Measurements from ENCODE around the gene RHEBL1.

The RHEBL1 gene

GRCh38 chr12:49025463-49025862 is 44.3 kb downstream of the RHEBL1 start:
- 95% methylated on average over 3 of the region's 4 CpGs for WGBS
- Histone ChIP-seq H2BK120ac (ENCODE audit: low read depth, low read length) (no peak overlapping the region), H4K8ac (ENCODE audit: low read length) (no peak overlapping the region)

GRCh38 chr12:49024543-49024942 is 45.2 kb downstream of the RHEBL1 start:
- Histone ChIP-seq H4K91ac (ENCODE audit: low read length) (no peak overlapping the region), H2AK5ac (ENCODE audit: low read length, severe bottlenecking) (no peak overlapping the region), H3K14ac (ENCODE audit: low read length in 2 of 2) (no peak overlapping the region), H4K8ac (ENCODE audit: low read length) (no peak overlapping the region), H2BK12ac (ENCODE audit: low read length in 2 of 2) (no peak overlapping the region), H2BK5ac (ENCODE audit: low read depth, low read length, poor library complexity, severe bottlenecking) (no peak overlapping the region), H3K4ac (ENCODE audit: low read depth in 1 of 2, low read length in 2 of 2) (no peak overlapping the region), H3K27ac (ENCODE audit: low read length, poor library complexity, severe bottlenecking) (no peak overlapping the region), H3K27me3 (ENCODE audit: control insufficient read depth in 1 of 2, insufficient read depth in 1 of 2, low read length in 2 of 2) (no peaks in the 10 kb centered on the region), H3K9ac (ENCODE audit: low read length) (no peak overlapping the region), H3K9me3 (ENCODE audit: control insufficient read depth, low read length) (no peaks in the 10 kb centered on the region), H2AFZ (ENCODE audit: low read depth, low read length) (no peak overlapping the region), H3K36me3 (ENCODE audit: control insufficient read depth in 1 of 2, insufficient read depth in 2 of 2, low read depth in 1 of 2, low read length in 2 of 2) (peaks cover 82 to 83% of the 10 kb centered on the region in 2 experiments), H3K4me3 (ENCODE audit: insufficient read depth in 1 of 2, low read depth in 1 of 2, low read length in 2 of 2) (no peak overlapping the region), H3K18ac (ENCODE audit: low read depth in 1 of 2, low read length in 2 of 2) (no peak overlapping the region), H3K4me2 (ENCODE audit: low read length, poor library complexity, severe bottlenecking) (no peak overlapping the region), H3K23ac (ENCODE audit: low read length in 2 of 2) (no peak overlapping the region), H3K4me1 (ENCODE audit: control insufficient read depth, insufficient read depth, low read depth, low read length) (no peaks in the 10 kb centered on the region), H3K79me1 (replicated peaks; ENCODE audit: low read length, poor library complexity, severe bottlenecking) (peaks cover 34% of the 10 kb centered on the region), H2BK120ac (ENCODE audit: low read depth, low read length) (no peak overlapping the region), H2BK15ac (ENCODE audit: low read depth, poor library complexity, severe bottlenecking) (no peak overlapping the region)
- no peak for DNase-seq
- WGBS = 95% methylated on average over 12 of the region's 12 CpGs

More at GRCh38 chr12:49025463-49025862, 44.3 kb downstream of the RHEBL1 start:
- no peaks in the 10 kb centered on the region for H3K27me3 ChIP-seq (ENCODE audit: control insufficient read depth in 1 of 2, insufficient read depth in 1 of 2, low read length in 2 of 2)
- H3K14ac ChIP-seq (ENCODE audit: low read length in 2 of 2) = no peak overlapping the region
- H3K36me3 ChIP-seq (ENCODE audit: control insufficient read depth in 1 of 2, insufficient read depth in 2 of 2, low read depth in 1 of 2, low read length in 2 of 2) = peaks cover 82 to 92% of the 10 kb centered on the region in 2 experiments
- H3K4me1 ChIP-seq (ENCODE audit: control insufficient read depth, insufficient read depth, low read depth, low read length) = no peaks in the 10 kb centered on the region
- no peak overlapping the region for H3K4me2 ChIP-seq (ENCODE audit: low read length, poor library complexity, severe bottlenecking)
- no peak overlapping the region for H3K4me3 ChIP-seq (ENCODE audit: insufficient read depth in 1 of 2, low read depth in 1 of 2, low read length in 2 of 2)
- no peak overlapping the region for H3K4ac ChIP-seq (ENCODE audit: low read depth in 1 of 2, low read length in 2 of 2)
- H2BK5ac ChIP-seq (ENCODE audit: low read depth, low read length, poor library complexity, severe bottlenecking) = no peak overlapping the region
- no peak overlapping the region for H2BK12ac ChIP-seq (ENCODE audit: low read length in 2 of 2)
- H3K9ac ChIP-seq (ENCODE audit: low read length) = no peak overlapping the region
- H3K18ac ChIP-seq (ENCODE audit: low read depth in 1 of 2, low read length in 2 of 2) = no peak overlapping the region
- no peak overlapping the region for H2AK5ac ChIP-seq (ENCODE audit: low read length, severe bottlenecking)
- no peak overlapping the region for H2AFZ ChIP-seq (ENCODE audit: low read depth, low read length)
- no peak overlapping the region for H2BK15ac ChIP-seq (ENCODE audit: low read depth, poor library complexity, severe bottlenecking)
- no peak overlapping the region for H3K23ac ChIP-seq (ENCODE audit: low read length in 2 of 2)
- DNase-seq = no peak
- H3K27ac ChIP-seq (ENCODE audit: low read length, poor library complexity, severe bottlenecking) = no peak overlapping the region
- no peak overlapping the region for H4K91ac ChIP-seq (ENCODE audit: low read length)
- no peaks in the 10 kb centered on the region for H3K9me3 ChIP-seq (ENCODE audit: control insufficient read depth, low read length)
- H3K79me1 ChIP-seq (replicated peaks; ENCODE audit: low read length, poor library complexity, severe bottlenecking) = peaks cover 40% of the 10 kb centered on the region

DNA sequence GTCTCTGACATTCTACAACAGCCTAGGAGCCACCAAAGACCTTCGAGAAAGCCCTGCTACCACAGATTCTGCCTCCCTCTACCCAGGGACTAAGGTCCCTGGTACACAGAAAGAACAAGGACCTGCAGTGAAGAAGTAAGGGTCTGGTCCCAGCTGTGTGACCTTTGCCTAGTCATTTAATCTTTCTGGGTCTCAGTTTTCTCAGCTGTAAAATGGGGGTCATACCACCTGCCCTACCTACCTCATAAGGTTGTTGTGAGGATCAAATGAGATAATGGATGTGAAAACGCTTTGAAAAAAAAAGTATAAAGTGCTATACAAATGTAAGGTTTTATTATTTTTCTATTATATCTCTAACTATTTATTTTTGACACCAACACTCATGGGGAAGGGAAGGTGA is 46.0 kb downstream of the RHEBL1 start:
- Histone ChIP-seq H2BK120ac (ENCODE audit: low read depth, low read length) (no peak overlapping the region), H3K27me3 (ENCODE audit: control insufficient read depth in 1 of 2, insufficient read depth in 1 of 2, low read length in 2 of 2) (no peaks in the 10 kb centered on the region), H3K36me3 (ENCODE audit: control insufficient read depth in 1 of 2, insufficient read depth in 2 of 2, low read depth in 1 of 2, low read length in 2 of 2) (peaks cover 75 to 77% of the 10 kb centered on the region in 2 experiments), H3K4me3 (ENCODE audit: insufficient read depth in 1 of 2, low read depth in 1 of 2, low read length in 2 of 2) (no peak overlapping the region), H3K4me1 (ENCODE audit: control insufficient read depth, insufficient read depth, low read depth, low read length) (peaks cover 1% of the 10 kb centered on the region), H4K8ac (ENCODE audit: low read length) (no peak overlapping the region), H2BK5ac (ENCODE audit: low read depth, low read length, poor library complexity, severe bottlenecking) (no peak overlapping the region), H2AFZ (ENCODE audit: low read depth, low read length) (no peak overlapping the region), H3K9me3 (ENCODE audit: control insufficient read depth, low read length) (no peaks in the 10 kb centered on the region), H3K79me1 (replicated peaks; ENCODE audit: low read length, poor library complexity, severe bottlenecking) (peaks cover 30% of the 10 kb centered on the region), H2AK5ac (ENCODE audit: low read length, severe bottlenecking) (no peak overlapping the region), H3K23ac (ENCODE audit: low read length in 2 of 2) (no peak overlapping the region), H2BK12ac (ENCODE audit: low read length in 2 of 2) (no peak overlapping the region), H3K14ac (ENCODE audit: low read length in 2 of 2) (no peak overlapping the region), H3K9ac (ENCODE audit: low read length) (no peak overlapping the region), H4K91ac (ENCODE audit: low read length) (no peak overlapping the region), H3K4ac (ENCODE audit: low read depth in 1 of 2, low read length in 2 of 2) (no peak overlapping the region), H3K4me2 (ENCODE audit: low read length, poor library complexity, severe bottlenecking) (no peak overlapping the region), H3K27ac (ENCODE audit: low read length, poor library complexity, severe bottlenecking) (no peak overlapping the region), H2BK15ac (ENCODE audit: low read depth, poor library complexity, severe bottlenecking) (no peak overlapping the region), H3K18ac (ENCODE audit: low read depth in 1 of 2, low read length in 2 of 2) (no peak overlapping the region)
- no peak for DNase-seq
- no CpG with 5 or more reads among the region's 2 CpGs for WGBS

DNA sequence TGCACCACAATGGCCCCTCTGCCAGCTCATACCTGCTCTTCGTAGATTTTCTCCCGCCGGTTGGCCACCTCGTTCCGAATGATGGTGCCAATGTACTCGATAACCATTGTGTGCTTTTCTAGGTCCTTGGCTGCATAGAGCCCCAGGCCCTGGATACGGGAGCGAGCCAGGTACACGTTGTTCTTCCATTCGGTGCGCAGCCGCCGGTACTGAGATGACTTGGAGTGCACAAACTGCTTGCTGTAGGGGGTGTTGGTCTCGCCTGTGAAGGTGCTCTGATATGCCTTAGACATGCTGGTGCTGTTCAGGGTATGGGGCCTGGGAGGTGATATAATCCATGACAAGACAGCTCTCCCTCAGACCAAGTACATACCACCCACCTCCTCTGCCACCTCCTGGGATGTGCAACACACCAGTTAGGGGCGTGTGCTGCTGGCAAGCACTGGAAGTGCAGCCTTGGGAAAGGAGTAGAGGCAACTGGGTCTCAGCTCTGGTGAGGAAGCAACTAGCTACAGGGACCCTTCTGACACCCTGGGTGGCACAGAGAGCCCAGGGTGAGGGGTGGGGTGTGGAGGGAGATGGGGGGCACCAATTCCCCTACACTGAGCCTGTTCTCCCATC is 47.1 kb downstream of the RHEBL1 start:
- no peak overlapping the region for H3K14ac ChIP-seq (ENCODE audit: low read length in 2 of 2)
- no peak overlapping the region for H2AFZ ChIP-seq (ENCODE audit: low read depth, low read length)
- no peak overlapping the region for H4K8ac ChIP-seq (ENCODE audit: low read length)
- H3K36me3 ChIP-seq (ENCODE audit: control insufficient read depth in 1 of 2, insufficient read depth in 2 of 2, low read depth in 1 of 2, low read length in 2 of 2) = peaks cover 64 to 66% of the 10 kb centered on the region in 2 experiments
- no peak overlapping the region for H3K27ac ChIP-seq (ENCODE audit: low read length, poor library complexity, severe bottlenecking)
- H4K91ac ChIP-seq (ENCODE audit: low read length) = no peak overlapping the region
- no peak overlapping the region for H3K18ac ChIP-seq (ENCODE audit: low read depth in 1 of 2, low read length in 2 of 2)
- H2BK5ac ChIP-seq (ENCODE audit: low read depth, low read length, poor library complexity, severe bottlenecking) = no peak overlapping the region
- no peak overlapping the region for H2BK120ac ChIP-seq (ENCODE audit: low read depth, low read length)
- H3K9ac ChIP-seq (ENCODE audit: low read length) = no peak overlapping the region
- H3K23ac ChIP-seq (ENCODE audit: low read length in 2 of 2) = no peak overlapping the region
- H3K27me3 ChIP-seq (ENCODE audit: control insufficient read depth in 1 of 2, insufficient read depth in 1 of 2, low read length in 2 of 2) = no peaks in the 10 kb centered on the region
- H3K4me1 ChIP-seq (ENCODE audit: control insufficient read depth, insufficient read depth, low read depth, low read length) = peaks cover 1% of the 10 kb centered on the region
- no peak overlapping the region for H2AK5ac ChIP-seq (ENCODE audit: low read length, severe bottlenecking)
- H3K4me2 ChIP-seq (ENCODE audit: low read length, poor library complexity, severe bottlenecking) = no peak overlapping the region
- H3K4ac ChIP-seq (ENCODE audit: low read depth in 1 of 2, low read length in 2 of 2) = no peak overlapping the region
- H2BK12ac ChIP-seq (ENCODE audit: low read length in 2 of 2) = no peak overlapping the region
- no peaks in the 10 kb centered on the region for H3K9me3 ChIP-seq (ENCODE audit: control insufficient read depth, low read length)
- H3K79me1 ChIP-seq (replicated peaks; ENCODE audit: low read length, poor library complexity, severe bottlenecking) = peaks cover 19% of the 10 kb centered on the region
- no peak overlapping the region for H2BK15ac ChIP-seq (ENCODE audit: low read depth, poor library complexity, severe bottlenecking)
- WGBS = 96% methylated on average over 14 of the region's 15 CpGs
- no peak overlapping the region for H3K4me3 ChIP-seq (ENCODE audit: insufficient read depth in 1 of 2, low read depth in 1 of 2, low read length in 2 of 2)
- DNase-seq = no peak

Measured in mesenchymal stem cell (in vitro differentiated cells and primary cell).